GM21528 (cell line): ENCODE measurements around the gene ZNF507.

Experiments used
- ATAC-seq: cut with Tn5 transposase; IDR thresholded peaks from one replicate; pipeline ENCODE4 v1.9.1; 2021; ENCODE audit warnings: mild to moderate bottlenecking, moderate library complexity; ENCODE audit not compliant: unreplicated experiment, low FRiP score

ZNF507 gene

GRCh38 chr19:32345261-32346207 is at the start of gene ZNF507:
Gene ZNF507, plus strand, starts transcription at chr19:32345610. Its CDS starts 7,221 bp downstream, at chr19:32352831.
- peak; percentile 90 for ATAC-seq

- no peak for ATAC-seq
These were observed 48.7 kb upstream of the ZNF507 start for GRCh38 chr19:32296694-32297093.

DNA sequence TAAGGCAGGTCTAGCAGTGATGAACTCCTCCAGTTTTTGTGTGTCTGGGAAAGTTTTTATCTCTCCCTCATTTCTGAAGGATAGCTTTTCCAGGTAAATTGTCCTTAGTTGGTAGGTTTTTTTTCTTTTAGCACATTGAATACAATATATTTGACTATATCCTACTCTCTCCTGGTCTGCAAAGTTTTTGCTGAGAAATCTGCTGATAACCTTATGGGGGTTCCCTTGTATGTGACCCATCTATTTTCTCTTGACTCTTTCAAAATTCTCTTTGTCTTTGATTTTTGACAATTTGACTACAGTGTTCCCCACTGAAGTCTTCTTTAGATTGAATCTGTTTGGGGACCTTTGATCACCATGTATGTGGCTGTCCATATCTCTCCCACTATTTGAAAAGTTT is 42.6 kb upstream of the ZNF507 start:
- ATAC-seq = no peak

GRCh38 chr19:32303193-32303592 is 42.2 kb upstream of the ZNF507 start:
- no peak for ATAC-seq

DNA sequence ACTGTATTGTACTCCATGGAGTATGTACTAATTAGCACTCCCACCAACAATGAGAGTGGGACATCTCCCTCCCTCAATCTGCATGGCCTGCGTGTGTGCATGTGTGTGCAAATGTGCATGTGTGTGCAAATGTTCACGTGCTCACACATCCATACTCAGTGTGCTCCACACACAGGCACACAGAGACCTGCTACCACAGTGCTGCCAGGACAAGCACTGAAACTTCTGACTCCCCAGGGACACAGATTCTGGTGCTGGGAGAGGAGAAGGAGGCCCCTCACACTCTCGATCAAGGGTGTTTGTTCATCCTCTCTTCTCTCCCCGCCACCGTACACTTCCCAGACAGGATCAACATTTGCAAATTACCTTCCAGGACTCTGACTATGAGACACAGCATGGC is 37.8 kb upstream of the ZNF507 start:
- ATAC-seq = no peak

GRCh38 chr19:32308431-32309077 is 36.9 kb upstream of the ZNF507 start:
- ATAC-seq = no peak

DNA sequence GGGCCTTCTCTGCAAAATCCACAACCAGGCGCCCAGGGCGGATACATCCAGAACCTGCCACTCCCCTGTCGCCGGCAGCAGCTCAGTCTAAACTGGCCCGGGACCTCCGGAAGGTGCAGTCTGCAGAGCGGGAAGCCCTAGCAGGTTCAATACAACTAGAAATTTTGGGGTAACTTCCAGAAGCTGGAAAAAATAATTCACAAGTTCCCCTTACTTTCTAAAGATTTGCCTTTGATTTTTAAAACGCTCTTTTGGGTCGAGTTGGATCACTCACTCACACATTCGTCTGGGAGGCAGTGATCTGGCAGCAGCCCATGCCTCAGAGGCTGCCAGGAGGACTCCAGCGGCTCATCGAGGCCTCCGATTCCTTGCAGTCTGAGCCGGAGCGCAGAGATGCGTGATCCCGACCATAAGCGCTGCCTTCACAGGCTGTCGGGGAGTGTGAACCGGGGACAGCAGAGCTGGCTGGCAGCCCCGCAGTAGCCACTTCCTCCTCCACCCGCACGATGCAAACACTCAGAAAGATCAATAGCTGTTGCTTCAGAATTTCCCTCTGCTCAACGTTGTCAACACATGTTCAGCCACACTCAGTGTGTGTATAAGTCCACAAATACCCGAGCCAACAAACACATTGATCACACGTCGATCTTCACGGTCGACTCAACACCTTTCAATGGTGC is 35.6 kb upstream of the ZNF507 start:
- ATAC-seq = no peak

GRCh38 chr19:32311371-32311770 is 34.0 kb upstream of the ZNF507 start:
- no peak for ATAC-seq

DNA sequence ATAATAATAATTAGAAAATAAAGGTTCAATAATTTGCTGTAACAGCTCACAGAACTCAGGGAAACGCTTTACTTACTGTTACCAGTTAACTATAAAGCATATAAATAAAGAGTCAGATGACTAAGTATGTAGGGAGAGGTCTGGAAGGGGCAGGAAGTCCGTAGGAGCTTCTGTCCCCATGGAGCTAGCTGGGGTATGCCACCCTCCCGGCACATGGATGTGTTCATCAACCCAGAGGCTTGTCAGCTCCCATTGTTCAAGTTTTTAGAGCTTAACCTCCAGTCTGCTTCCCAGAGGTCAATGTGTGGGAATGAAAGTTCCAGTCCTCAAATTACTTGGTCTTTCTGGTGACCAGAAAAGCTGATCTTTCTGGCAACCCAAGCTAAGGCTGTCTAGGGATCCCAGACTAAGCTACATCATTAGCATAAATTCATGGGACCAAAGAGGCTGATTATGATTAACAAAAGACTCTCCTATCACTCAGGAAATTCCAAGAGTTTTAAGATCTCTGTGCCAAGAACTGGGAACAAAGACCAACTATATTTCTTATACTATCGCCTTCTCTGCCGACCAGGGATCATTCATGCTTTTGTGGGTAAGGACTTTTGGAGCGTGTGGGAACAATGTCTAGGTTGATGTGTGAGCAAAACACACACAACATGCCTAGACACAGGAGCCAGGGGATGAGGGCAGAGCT is 31.7 kb upstream of the ZNF507 start:
- ATAC-seq = no peak

DNA sequence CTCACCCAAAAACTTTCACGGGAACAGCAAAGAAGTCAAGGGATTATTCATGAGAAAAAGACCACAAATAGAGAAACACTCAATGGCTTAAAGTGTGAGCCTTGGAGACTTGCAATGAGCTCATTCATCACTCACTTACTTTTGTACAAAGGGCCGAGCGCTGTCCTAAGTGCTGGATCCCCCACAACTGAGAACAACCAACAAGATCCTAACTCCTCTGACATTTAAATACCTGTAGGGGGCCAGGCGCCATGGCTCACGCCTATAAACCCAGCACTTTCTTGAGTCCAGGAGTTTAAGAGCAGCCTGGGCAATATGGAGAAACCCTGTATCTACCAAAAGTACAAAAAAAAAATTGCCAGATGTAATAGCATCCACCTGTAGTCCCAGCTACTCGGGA is 29.4 kb upstream of the ZNF507 start:
- no peak for ATAC-seq

DNA sequence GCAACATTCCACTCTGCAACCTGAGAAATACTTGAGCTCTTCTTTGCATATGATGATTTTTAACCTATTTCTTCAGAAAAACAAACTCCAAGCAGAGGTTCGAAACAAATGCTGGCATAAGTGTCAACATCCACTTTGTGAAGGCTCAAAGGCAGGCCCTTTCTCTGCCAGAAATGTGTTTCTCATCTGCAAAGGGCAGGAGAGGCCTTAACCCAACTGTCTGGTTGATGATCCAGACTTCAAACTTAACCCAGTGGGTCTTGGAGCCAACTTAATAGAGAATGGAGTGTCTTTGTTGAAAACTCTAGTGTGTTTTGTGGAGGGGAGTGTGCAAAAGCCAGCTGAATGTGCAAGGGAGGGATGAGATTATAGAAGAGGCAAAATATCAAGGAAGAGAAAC is 28.3 kb upstream of the ZNF507 start:
- no peak for ATAC-seq

- ATAC-seq = no peak
These were observed 26.4 kb upstream of the ZNF507 start for GRCh38 chr19:32318884-32319520.

DNA sequence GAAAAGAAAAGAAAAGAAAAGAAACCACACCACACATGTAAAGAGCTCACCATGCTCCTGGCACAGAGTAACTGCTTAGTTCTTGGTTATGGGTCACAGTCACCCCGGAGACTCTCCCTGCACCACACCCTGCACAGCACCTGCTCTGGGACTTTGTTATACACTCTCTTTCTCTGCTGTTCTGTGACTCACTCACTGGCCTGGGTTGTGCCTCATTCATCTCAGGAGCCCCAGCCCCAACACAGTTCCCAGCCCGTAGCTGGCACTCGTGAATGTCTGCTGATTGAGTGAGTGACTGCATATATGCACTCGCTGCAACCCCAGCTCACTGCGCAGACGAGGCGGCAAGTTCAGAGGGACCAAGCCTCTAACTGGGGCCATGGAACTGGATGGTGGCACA is 22.9 kb upstream of the ZNF507 start:
- no peak for ATAC-seq

DNA sequence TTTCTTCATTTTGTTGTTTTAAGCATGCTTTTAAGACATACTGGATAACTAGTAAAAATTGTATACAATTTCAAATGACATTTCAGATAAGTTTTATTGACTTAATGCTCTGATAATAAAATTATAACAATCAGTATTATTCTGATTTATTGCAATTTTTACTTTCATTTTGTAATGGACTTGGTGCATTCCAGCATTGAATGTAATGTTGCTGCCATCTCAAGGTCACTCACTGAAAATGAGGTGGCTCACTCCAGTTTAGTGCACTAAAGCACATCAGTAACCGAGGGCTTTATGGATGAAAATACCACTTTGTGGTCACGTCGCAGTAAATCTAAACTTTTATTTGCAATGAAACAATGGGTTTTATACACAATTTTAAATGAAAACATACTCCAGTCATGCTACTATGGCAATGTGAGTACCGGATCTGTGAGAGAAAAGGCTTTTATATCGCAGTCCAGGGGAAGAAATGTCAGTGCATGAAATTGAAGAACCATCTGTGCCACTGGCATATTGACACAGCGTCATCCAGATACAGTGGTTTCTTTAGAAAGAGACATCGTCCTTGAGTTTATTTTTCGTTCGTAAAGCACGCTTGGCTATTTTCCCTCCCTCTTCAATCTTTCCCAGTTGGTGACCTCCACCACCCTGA is 20.7 kb upstream of the ZNF507 start:
- no peak for ATAC-seq

DNA sequence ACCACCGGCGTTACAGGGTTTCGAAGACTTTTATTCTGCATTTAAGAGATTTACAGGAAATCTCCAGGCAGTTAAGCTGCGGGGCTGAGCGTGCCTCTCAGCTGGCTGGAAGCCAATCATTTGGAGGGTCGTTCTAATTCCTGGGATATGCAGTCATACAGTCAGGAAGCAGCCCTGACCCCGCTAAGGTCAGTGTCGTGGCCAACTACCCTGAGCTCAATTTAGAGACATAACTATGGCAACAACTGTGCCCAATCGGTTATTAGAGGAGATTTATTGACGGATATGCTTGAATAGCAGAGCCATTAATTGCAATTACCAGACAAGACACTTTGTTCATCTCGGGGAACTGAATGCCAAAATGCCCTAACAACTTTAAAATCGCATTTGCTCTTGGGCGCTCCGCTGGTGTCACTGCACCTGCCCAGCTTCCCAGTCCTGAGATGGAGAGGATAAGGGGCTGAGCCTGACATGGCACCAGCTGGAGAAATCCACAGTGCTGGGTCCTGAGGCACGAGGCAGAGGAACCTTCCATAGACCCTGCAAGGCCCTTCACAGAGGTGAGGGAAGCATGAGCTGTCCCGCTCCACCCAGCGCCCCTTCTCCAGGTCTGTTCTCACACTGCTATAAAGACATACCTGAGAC is 15.1 kb upstream of the ZNF507 start:
- no peak for ATAC-seq

DNA sequence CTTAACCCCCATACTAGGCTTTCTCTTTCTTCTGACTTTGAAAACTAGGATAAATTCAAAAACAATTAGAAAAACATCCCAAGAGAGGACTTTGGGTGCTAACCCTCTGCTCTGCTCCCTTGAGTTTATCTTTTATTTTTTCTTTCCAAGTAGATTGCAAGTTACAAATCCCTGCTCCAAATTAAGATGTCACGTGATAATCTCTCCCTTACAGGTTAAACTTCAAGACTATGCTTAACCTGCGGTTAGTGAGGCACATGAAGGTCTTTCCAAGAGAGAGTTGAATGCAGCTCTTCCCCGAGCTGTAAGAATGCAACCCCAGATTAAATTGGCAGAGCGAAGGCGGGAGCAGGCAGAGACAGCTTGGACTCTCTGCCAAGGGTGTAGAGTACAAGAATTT is 12.2 kb upstream of the ZNF507 start:
- ATAC-seq = no peak

- no peak for ATAC-seq
These were observed 8.9 kb upstream of the ZNF507 start for GRCh38 chr19:32336259-32337083.

GRCh38 chr19:32337084-32337808 is 8.2 kb upstream of the ZNF507 start:
- ATAC-seq = no peak
